Measurements from ENCODE around the gene ZNF575.
A peak's percentile ranks its signal among the peaks of the same experiment; 100 is the strongest.

- peak; percentile 37 for TF ChIP-seq CTCF (IDR thresholded peaks at IDR 0.05; ENCODE audit: poor library complexity, severe bottlenecking)
- no peak for TF ChIP-seq SMC3 (conservative IDR thresholded peaks at IDR 0.05; ENCODE audit: poor library complexity)
- TF ChIP-seq POLR2AphosphoS5 (IDR thresholded peaks at IDR 0.05), result no peak
- no peak for TF ChIP-seq TAF1 (IDR thresholded peaks at IDR 0.05; ENCODE audit: low read depth)
- no peak for TF ChIP-seq RAD21 (conservative IDR thresholded peaks at IDR 0.05)
- no peak for TF ChIP-seq EP300 (conservative IDR thresholded peaks at IDR 0.05; ENCODE audit: poor library complexity, severe bottlenecking)
- no peak for TF ChIP-seq MXI1 (conservative IDR thresholded peaks at IDR 0.05; ENCODE audit: poor library complexity, severe bottlenecking)
- no peak for TF ChIP-seq EZH2 (IDR thresholded peaks at IDR 0.05; ENCODE audit: borderline replicate concordance, insufficient read depth, low read length, poor library complexity, severe bottlenecking)
- no peak for TF ChIP-seq REST (IDR thresholded peaks at IDR 0.05; ENCODE audit: borderline replicate concordance)
Measured at GRCh38 chr19:43534816-43535761, 2.1 kb downstream of the ZNF575 start.
